ENCODE data around the gene RNPEPL1.

RNPEPL1 gene

DNA sequence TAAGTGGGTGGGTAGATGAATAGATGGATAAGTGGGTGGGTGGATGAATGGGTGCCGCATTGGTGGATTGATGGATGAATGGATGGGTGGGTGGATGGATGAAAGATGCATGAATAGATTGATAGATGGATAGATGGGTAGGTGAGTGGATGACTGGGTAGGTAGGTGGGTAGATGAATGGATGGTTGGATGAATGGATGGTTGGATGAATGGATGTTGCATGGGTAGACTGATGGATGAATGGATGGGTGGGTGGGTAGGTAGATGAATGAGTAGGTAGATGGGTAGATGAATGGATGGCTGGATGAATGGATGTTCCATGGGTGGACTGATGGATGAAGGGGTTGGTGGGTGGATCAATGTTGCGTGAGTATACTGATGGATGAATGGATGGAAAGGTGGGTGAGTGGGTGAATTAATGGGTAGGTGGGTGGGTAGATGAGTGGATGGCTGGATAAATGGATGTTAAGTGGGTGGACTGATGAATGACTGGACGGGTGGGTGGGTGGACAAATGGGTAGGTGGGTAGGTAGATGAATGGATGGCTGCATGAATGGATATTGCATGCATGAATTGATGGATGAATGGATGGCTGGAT lies 41.0 kb upstream of the RNPEPL1 start:
- Histone ChIP-seq H3K36me3 (ENCODE audit: control insufficient read depth, insufficient read depth, low read length) (peaks cover 13% of the 10 kb centered on the region), H3K27me3 (replicated peaks; ENCODE audit: control insufficient read depth, insufficient read depth, low read length) (no peaks in the 10 kb centered on the region), H3K4me3 (replicated peaks; ENCODE audit: low read depth, low read length) (no peak overlapping the region)
- TF ChIP-seq, protein P1, sequence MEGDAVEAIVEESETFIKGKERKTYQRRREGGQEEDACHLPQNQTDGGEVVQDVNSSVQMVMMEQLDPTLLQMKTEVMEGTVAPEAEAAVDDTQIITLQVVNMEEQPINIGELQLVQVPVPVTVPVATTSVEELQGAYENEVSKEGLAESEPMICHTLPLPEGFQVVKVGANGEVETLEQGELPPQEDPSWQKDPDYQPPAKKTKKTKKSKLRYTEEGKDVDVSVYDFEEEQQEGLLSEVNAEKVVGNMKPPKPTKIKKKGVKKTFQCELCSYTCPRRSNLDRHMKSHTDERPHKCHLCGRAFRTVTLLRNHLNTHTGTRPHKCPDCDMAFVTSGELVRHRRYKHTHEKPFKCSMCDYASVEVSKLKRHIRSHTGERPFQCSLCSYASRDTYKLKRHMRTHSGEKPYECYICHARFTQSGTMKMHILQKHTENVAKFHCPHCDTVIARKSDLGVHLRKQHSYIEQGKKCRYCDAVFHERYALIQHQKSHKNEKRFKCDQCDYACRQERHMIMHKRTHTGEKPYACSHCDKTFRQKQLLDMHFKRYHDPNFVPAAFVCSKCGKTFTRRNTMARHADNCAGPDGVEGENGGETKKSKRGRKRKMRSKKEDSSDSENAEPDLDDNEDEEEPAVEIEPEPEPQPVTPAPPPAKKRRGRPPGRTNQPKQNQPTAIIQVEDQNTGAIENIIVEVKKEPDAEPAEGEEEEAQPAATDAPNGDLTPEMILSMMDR (IDR thresholded peaks at IDR 0.05; ENCODE audit: insufficient read depth, low read length, poor library complexity, severe bottlenecking), result no peak
- DNase-seq (ENCODE audit: extremely low read depth, insufficient read length), result no peak

DNA sequence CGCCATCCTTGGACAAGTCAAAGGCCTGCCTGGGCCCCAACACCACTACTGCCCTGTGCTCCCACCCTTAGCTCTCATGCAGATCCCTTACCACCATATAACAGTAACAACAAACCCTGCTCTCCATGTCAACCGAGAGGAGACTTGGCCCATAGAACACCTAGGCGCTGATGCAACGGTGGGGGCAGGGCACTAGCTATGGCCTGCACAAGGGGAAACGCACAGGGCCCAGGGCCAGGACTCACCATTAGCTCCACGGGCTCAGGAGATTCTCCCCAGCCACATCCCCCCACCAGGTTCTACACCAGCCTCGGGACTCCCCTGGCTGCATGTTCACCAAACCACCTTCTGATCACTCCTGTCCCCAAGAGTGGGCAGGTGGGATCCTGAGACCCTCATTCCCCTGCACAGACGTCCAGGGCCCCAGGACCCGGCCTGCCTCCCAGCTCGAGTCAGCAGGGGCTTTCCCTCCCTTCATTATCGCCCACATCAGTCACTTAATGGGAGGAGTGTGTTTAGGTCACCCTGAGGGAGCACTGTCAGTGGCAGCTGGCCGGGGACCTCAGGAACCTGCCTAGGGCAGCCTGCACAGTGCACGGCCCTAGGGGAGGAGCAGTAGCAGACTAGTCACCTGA lies 39.8 kb upstream of the RNPEPL1 start:
- DNase-seq (ENCODE audit: extremely low read depth, insufficient read length), result no peak
- Histone ChIP-seq H3K27me3 (replicated peaks; ENCODE audit: control insufficient read depth, insufficient read depth, low read length) (no peaks in the 10 kb centered on the region), H3K4me3 (replicated peaks; ENCODE audit: low read depth, low read length) (no peak overlapping the region), H3K36me3 (ENCODE audit: control insufficient read depth, insufficient read depth, low read length) (peaks cover 7% of the 10 kb centered on the region)
- TF ChIP-seq, protein P1 (IDR thresholded peaks at IDR 0.05; ENCODE audit: insufficient read depth, low read length, poor library complexity, severe bottlenecking), result no peak

DNA sequence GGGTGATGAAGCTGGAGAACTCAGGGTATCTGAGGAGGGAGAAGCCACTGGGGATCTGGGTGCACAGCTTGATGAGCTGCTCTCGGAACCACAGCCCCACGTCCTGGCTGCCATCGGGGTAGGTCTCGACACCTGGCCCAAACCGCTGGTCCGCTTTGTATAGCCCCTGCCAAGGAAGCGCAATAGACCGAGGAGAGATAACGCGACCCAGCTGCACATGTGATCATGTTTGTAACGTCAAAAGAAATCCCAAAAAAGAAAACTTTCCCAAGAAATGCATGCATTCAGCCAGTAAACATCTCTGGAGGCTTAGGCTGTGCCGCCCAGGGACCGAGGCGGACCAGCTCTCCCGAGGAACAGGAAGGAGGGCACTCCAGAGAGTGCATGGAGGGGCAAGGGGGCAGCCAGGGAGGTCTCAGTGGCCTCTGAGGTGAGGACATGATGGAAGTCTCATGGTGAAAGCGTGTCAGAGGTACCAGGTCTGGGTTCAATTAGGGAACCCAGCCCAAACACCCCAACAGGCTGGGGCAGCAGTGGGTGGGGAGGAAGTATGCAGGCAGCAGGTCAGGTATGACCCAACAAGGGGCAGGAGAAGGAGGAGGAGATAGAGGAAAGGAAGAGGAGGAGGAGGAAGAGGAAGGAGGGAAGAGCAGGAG lies 38.8 kb upstream of the RNPEPL1 start:
- H3K4me3 ChIP-seq (replicated peaks; ENCODE audit: low read depth, low read length), result no peak overlapping the region
- peaks cover 3% of the 10 kb centered on the region for H3K36me3 ChIP-seq (ENCODE audit: control insufficient read depth, insufficient read depth, low read length)
- DNase-seq (ENCODE audit: extremely low read depth, insufficient read length), result no peak
- H3K27me3 ChIP-seq (replicated peaks; ENCODE audit: control insufficient read depth, insufficient read depth, low read length), result no peaks in the 10 kb centered on the region
- TF ChIP-seq, protein P1 (IDR thresholded peaks at IDR 0.05; ENCODE audit: insufficient read depth, low read length, poor library complexity, severe bottlenecking), result no peak

DNA sequence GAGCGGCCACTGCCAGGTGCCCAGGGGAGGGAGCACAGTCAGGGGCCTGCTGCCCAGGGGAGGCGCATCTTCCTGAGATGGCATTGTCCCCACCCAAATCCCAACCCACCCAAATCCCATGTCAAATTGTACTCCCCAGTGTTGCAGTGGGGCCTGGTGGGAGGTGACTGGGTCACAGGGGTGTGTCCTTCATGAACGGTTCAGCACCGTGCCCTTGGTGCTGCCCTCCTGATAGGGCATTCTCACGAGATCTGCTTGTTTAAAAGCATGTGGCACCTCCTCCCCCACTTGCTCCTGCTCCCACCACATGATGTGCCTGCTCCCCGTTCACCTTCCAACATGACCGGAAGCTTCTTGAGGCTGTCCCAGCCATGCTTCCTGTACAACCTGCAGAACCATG lies 38.1 kb upstream of the RNPEPL1 start:
- TF ChIP-seq, protein P1 (IDR thresholded peaks at IDR 0.05; ENCODE audit: insufficient read depth, low read length, poor library complexity, severe bottlenecking), result no peak

DNA sequence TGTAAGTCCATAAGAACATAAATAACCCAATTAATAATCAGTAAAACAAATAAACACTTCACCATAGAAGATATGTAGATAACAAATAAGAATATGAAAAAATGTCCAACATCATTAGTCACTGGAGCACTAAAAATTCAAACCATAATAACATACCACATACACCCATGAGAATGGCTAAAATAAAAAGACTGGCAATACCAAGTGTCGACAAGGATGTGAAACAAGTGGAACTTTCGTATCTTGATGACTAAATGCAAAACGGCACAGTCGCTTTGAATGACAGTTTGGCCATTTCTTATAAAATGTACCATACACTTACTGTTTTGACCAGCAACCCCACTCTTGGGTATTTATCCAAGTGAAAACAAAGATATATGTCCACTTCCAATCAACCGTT lies 37.2 kb upstream of the RNPEPL1 start:
- H3K4me3 ChIP-seq (replicated peaks; ENCODE audit: low read depth, low read length), result no peak overlapping the region
- DNase-seq (ENCODE audit: extremely low read depth, insufficient read length), result no peak
- TF ChIP-seq, protein P1 (IDR thresholded peaks at IDR 0.05; ENCODE audit: insufficient read depth, low read length, poor library complexity, severe bottlenecking), result no peak
- H3K36me3 ChIP-seq (ENCODE audit: control insufficient read depth, insufficient read depth, low read length), result peaks cover under 1% of the 10 kb centered on the region; the same call in 1 of the 2 replicates
- H3K27me3 ChIP-seq (replicated peaks; ENCODE audit: control insufficient read depth, insufficient read depth, low read length), result no peaks in the 10 kb centered on the region

More for the DNA sequence above, 38.1 kb upstream of the RNPEPL1 start:
- H3K4me3 ChIP-seq (replicated peaks; ENCODE audit: low read depth, low read length), result no peak overlapping the region
- DNase-seq (ENCODE audit: extremely low read depth, insufficient read length), result no peak
- peaks cover 3% of the 10 kb centered on the region for H3K36me3 ChIP-seq (ENCODE audit: control insufficient read depth, insufficient read depth, low read length)
- H3K27me3 ChIP-seq (replicated peaks; ENCODE audit: control insufficient read depth, insufficient read depth, low read length), result no peaks in the 10 kb centered on the region

All from GM06990 (cell line).